ENCODE data around the gene NUP35.
A peak's percentile ranks its signal among the peaks of the same experiment; 100 is the strongest.

Gene NUP35

GRCh38 chr2:183113630-183114029 is 10.6 kb upstream of the NUP35 start:
- TF ChIP-seq CTCF (IDR thresholded peaks at IDR 0.05; ENCODE audit: borderline replicate concordance, insufficient read depth, low read depth, low read length), result no peak
- H3K4me3 ChIP-seq (ENCODE audit: low read depth, low read length), result no peak overlapping the region

DNA sequence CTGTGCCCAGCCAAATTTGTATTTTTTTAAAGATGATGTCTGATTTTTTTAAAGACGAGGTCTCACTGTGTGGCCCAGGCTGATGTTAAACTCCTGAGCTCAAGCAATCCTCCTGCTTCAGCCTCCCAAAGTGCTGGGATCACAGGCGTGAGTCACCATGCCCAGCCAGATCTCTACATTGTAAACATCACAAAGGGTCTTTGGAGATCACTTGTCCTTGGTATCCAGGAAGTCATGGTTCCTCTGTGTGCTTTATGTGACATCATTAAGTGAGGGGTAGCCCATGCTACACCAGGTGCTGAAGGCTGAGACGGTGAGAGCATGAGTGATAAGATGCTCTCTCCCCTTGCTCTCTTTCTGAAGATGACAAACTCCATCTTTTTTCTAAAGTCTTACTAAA is 7.0 kb upstream of the NUP35 start:
- TF ChIP-seq CTCF (IDR thresholded peaks at IDR 0.05; ENCODE audit: borderline replicate concordance, insufficient read depth, low read depth, low read length), result no peak
- no peak overlapping the region for H3K4me3 ChIP-seq (ENCODE audit: low read depth, low read length)

GRCh38 chr2:183123117-183123958 is 905 bp upstream of the NUP35 start:
- TF ChIP-seq CTCF (IDR thresholded peaks at IDR 0.05; ENCODE audit: borderline replicate concordance, insufficient read depth, low read depth, low read length), result no peak
- H3K4me3 ChIP-seq (ENCODE audit: low read depth, low read length), result peak overlapping the region; percentile 87

- peak overlapping the region; percentile 87 for H3K4me3 ChIP-seq (ENCODE audit: low read depth, low read length)
- TF ChIP-seq CTCF (IDR thresholded peaks at IDR 0.05; ENCODE audit: borderline replicate concordance, insufficient read depth, low read depth, low read length), result no peak
Observed at GRCh38 chr2:183123959-183124221, 353 bp upstream of the NUP35 start.

GRCh38 chr2:183124957-183125255 is 663 bp downstream of the NUP35 start:
- TF ChIP-seq CTCF (IDR thresholded peaks at IDR 0.05; ENCODE audit: borderline replicate concordance, insufficient read depth, low read depth, low read length), result no peak
- H3K4me3 ChIP-seq (ENCODE audit: low read depth, low read length), result peak overlapping the region; percentile 87

DNA sequence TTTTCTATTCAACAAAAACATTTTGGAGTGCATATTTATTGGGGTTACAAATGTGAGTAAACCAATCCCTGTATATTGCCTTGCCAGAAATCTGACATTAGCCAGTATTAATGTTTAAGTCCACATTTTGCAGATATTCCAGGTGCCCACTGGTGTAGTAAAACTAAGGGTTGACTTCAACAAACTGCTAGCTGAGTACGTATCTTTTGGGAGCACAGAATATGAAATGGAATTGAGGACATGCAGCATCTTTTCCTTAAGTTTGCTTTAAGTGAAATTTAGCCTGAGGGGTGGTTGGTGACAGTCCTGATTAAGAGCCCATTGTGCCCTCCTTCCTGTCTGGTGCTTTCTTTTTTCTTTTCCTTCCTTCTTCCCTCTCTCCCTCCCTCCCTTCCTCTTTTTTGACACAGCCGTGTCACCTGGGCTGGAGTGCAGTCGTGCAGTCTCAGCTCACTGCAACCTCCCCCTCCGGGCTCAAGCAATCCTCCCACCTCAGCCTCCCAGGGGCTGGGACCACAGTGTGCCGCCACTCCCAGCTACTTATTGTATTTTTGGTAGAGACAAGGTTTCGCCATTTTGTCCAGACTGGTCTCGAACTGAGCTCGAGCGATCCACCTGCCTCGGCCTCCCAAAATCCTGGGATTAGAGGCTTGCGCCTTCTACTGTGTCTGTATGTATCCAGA is 1.6 kb downstream of the NUP35 start:
- no peak for TF ChIP-seq CTCF (IDR thresholded peaks at IDR 0.05; ENCODE audit: borderline replicate concordance, insufficient read depth, low read depth, low read length)
- peak overlapping the region; percentile 46 for H3K4me3 ChIP-seq (ENCODE audit: low read depth, low read length)

GRCh38 chr2:183126635-183127034 is 2.4 kb downstream of the NUP35 start:
- H3K4me3 ChIP-seq (ENCODE audit: low read depth, low read length), result no peak overlapping the region

More at GRCh38 chr2:183126635-183127034, 2.4 kb downstream of the NUP35 start:
- TF ChIP-seq CTCF (IDR thresholded peaks at IDR 0.05; ENCODE audit: borderline replicate concordance, insufficient read depth, low read depth, low read length), result no peak

Data from GM12875 (cell line).